DOHH2 (cell line): Measurements from ENCODE around the gene MGMT.

Source experiments
- H3F3A ChIP-seq: fragments of 200-600 bp; sonication (generic), shearing (Covaris generic); 2 replicates; pipeline ENCODE4 v1.6.0; 2016; ENCODE audit warnings: antibody characterized with exemption, mild to moderate bottlenecking; ENCODE audit not compliant: control insufficient read depth, insufficient read depth
- H3K27ac ChIP-seq: fragments of 200-600 bp; sonication (generic); 2 replicates; pipeline ENCODE4 v1.5.1; 2014; ENCODE audit warnings: low read depth, mild to moderate bottlenecking, low read length, moderate library complexity
- H3K27me3 ChIP-seq: fragments of 200-600 bp; sonication (generic); 2 replicates; pipeline ENCODE4 v1.6.1; 2014; ENCODE audit warnings: mild to moderate bottlenecking, low read length, mixed read lengths; ENCODE audit not compliant: control insufficient read depth
- H3K36me3 ChIP-seq: fragments of 200-600 bp; sonication (generic); 2 replicates; pipeline ENCODE4 v1.6.1; 2014; ENCODE audit warnings: mild to moderate bottlenecking, low read length, moderate library complexity, mixed read lengths; ENCODE audit not compliant: control insufficient read depth
- H3K4me1 ChIP-seq: fragments of 200-600 bp; sonication (generic); 2 replicates; pipeline ENCODE4 v1.6.1; 2014; ENCODE audit warnings: mild to moderate bottlenecking, low read length, mixed read lengths; ENCODE audit not compliant: control insufficient read depth
- H3K4me2 ChIP-seq: fragments of 200-600 bp; sonication (generic); 2 replicates; pipeline ENCODE4 v1.6.0; 2014; ENCODE audit warnings: mild to moderate bottlenecking, low read length, moderate library complexity
- H3K4me3 ChIP-seq: fragments of 200-600 bp; sonication (generic); 2 replicates; pipeline ENCODE4 v1.5.1; 2014; ENCODE audit warnings: mild to moderate bottlenecking, low read length, mixed read lengths
- H3K79me2 ChIP-seq: fragments of 200-600 bp; sonication (generic); 2 replicates; pipeline ENCODE4 v1.6.1; 2014; ENCODE audit warnings: mild to moderate bottlenecking, low read length, mixed read lengths; ENCODE audit not compliant: control insufficient read depth
- H3K9me2 ChIP-seq: fragments of 200-600 bp; sonication (generic); replicated peaks from 2 replicates; pipeline ENCODE4 v1.6.1; 2014; ENCODE audit warnings: mild to moderate bottlenecking, low read length, mixed read lengths; ENCODE audit not compliant: control insufficient read depth
- H3K9me3 ChIP-seq: fragments of 200-600 bp; sonication (generic); 2 replicates; pipeline ENCODE4 v1.6.1; 2014; ENCODE audit warnings: antibody characterized with exemption, low read length, mixed read lengths; ENCODE audit not compliant: control insufficient read depth, insufficient read depth
- H4K20me1 ChIP-seq: fragments of 200-600 bp; sonication (generic); 2 replicates; pipeline ENCODE4 v1.6.0; 2014; ENCODE audit warnings: low read depth, mild to moderate bottlenecking, antibody characterized with exemption, low read length, moderate library complexity; ENCODE audit not compliant: control insufficient read depth, insufficient read depth
- EZH2phosphoT487 ChIP-seq: fragments of 200-600 bp; sonication (generic); IDR thresholded peaks from 2 replicates; pipeline ENCODE4 v1.6.1; 2017; ENCODE audit warnings: borderline replicate concordance, mild to moderate bottlenecking, antibody characterized with exemption, low read length, moderate library complexity, mixed read lengths
- TF ChIP-seq, protein P1 (sequence below): fragments of 200-600 bp; sonication (generic); IDR thresholded peaks from one replicate; pipeline ENCODE4 v1.5.1; 2014; ENCODE audit warnings: antibody characterized with exemption, mild to moderate bottlenecking, low read depth, low read length; ENCODE audit not compliant: poor library complexity, severe bottlenecking

The MGMT gene

GRCh38 chr10:129786216-129786615 lies 319.2 kb downstream of the MGMT start:
- no peaks in the 10 kb centered on the region for H3K36me3 ChIP-seq
- H3K9me2 ChIP-seq: no peaks in the 10 kb centered on the region
- no peaks in the 10 kb centered on the region for H3K79me2 ChIP-seq
- no peaks in the 10 kb centered on the region for H3K27me3 ChIP-seq
- no peaks in the 10 kb centered on the region for H3K4me1 ChIP-seq
- no peaks in the 10 kb centered on the region for H4K20me1 ChIP-seq
- H3K9me3 ChIP-seq: no peaks in the 10 kb centered on the region
- H3K4me2 ChIP-seq: no peak overlapping the region
- TF ChIP-seq, protein P1, sequence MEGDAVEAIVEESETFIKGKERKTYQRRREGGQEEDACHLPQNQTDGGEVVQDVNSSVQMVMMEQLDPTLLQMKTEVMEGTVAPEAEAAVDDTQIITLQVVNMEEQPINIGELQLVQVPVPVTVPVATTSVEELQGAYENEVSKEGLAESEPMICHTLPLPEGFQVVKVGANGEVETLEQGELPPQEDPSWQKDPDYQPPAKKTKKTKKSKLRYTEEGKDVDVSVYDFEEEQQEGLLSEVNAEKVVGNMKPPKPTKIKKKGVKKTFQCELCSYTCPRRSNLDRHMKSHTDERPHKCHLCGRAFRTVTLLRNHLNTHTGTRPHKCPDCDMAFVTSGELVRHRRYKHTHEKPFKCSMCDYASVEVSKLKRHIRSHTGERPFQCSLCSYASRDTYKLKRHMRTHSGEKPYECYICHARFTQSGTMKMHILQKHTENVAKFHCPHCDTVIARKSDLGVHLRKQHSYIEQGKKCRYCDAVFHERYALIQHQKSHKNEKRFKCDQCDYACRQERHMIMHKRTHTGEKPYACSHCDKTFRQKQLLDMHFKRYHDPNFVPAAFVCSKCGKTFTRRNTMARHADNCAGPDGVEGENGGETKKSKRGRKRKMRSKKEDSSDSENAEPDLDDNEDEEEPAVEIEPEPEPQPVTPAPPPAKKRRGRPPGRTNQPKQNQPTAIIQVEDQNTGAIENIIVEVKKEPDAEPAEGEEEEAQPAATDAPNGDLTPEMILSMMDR: no peak
- no peak for TF ChIP-seq EZH2phosphoT487
- no peak overlapping the region for H3K4me3 ChIP-seq
- no peak overlapping the region for H3K27ac ChIP-seq
- H3F3A ChIP-seq: no peaks in the 10 kb centered on the region

GRCh38 chr10:129787557-129787956 lies 320.5 kb downstream of the MGMT start:
- no peak overlapping the region for H3K27ac ChIP-seq
- no peaks in the 10 kb centered on the region for H3K36me3 ChIP-seq
- no peaks in the 10 kb centered on the region for H3K79me2 ChIP-seq
- H3K9me2 ChIP-seq: no peaks in the 10 kb centered on the region
- no peak for TF ChIP-seq EZH2phosphoT487
- TF ChIP-seq, protein P1: no peak
- H3K9me3 ChIP-seq: no peaks in the 10 kb centered on the region
- no peaks in the 10 kb centered on the region for H3K4me1 ChIP-seq
- no peaks in the 10 kb centered on the region for H3F3A ChIP-seq
- H3K27me3 ChIP-seq: no peaks in the 10 kb centered on the region
- H3K4me2 ChIP-seq: no peak overlapping the region
- no peaks in the 10 kb centered on the region for H4K20me1 ChIP-seq
- H3K4me3 ChIP-seq: no peak overlapping the region

DNA sequence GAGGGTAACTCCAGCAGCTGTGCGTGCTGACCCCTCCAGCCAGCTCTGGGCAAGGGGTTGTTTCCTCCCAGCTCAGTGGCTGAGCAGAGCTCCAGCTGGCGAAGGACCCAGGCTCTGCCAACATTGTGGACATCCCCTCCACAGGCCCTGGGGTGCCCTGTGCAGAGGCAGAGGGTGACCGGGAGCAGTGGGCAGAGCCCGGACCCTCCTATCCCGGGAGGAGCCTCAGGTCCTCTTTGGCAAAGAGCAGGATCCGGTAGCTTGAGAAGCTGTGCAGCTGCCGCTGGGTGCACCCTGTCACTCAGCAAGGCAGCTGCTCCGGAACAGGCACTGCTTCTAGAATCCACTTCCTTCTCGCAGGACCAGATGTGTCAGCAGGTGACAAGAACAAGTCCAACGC lies 321.2 kb downstream of the MGMT start:
- no peaks in the 10 kb centered on the region for H3K9me3 ChIP-seq
- no peaks in the 10 kb centered on the region for H3K79me2 ChIP-seq
- no peaks in the 10 kb centered on the region for H3K27me3 ChIP-seq
- no peaks in the 10 kb centered on the region for H3K36me3 ChIP-seq
- no peaks in the 10 kb centered on the region for H3K4me1 ChIP-seq
- H3K27ac ChIP-seq: no peak overlapping the region
- H4K20me1 ChIP-seq: no peaks in the 10 kb centered on the region
- H3K9me2 ChIP-seq: no peaks in the 10 kb centered on the region
- H3F3A ChIP-seq: no peaks in the 10 kb centered on the region
- no peak overlapping the region for H3K4me3 ChIP-seq
- H3K4me2 ChIP-seq: no peak overlapping the region
- TF ChIP-seq, protein P1: no peak
- TF ChIP-seq EZH2phosphoT487: no peak
